Thyroid gland (tissue), 4 donors: ENCODE measurements around the gene WDFY2. TPM values are rescaled to one million over a fixed set of nuclear protein-coding genes. Genes with fewer than 3 reads are reported as not detected.

Source experiments
- DNase-seq, 2 donors: peaks; one replicate each; pipeline ENCODE4 v3.0.0-alpha.2; 2019
- H3K27ac ChIP-seq, 3 donors: fragments of 200-600 bp; sonication (generic); 1 replicate in 2 of 3; 2 replicates in 1 of 3; pipeline ENCODE4 v1.5.1; 2016 to 2019; ENCODE audit warnings: mild to moderate bottlenecking in 1 of 3, moderate library complexity in 1 of 3
- H3K27me3 ChIP-seq: fragments of 200-600 bp; sonication (generic); one replicate; pipeline ENCODE4 v1.5.1; 2019
- H3K36me3 ChIP-seq, 2 donors: fragments of 200-600 bp; sonication (generic); one replicate each; pipeline ENCODE4 v1.5.1; 2016 to 2019
- H3K4me1 ChIP-seq, 2 donors: fragments of 200-600 bp; sonication (generic); one replicate each; pipeline ENCODE4 v1.5.1; 2017 to 2019
- H3K4me3 ChIP-seq, 3 donors: fragments of 200-600 bp; sonication (generic); replicated peaks in 1 of 3; 1 replicate in 2 of 3; 2 replicates in 1 of 3; pipeline ENCODE4 v1.5.1; 2016; ENCODE audit warnings: mild to moderate bottlenecking in 1 of 3
- H3K9me3 ChIP-seq: fragments of 200-600 bp; sonication (generic); one replicate; pipeline ENCODE4 v1.5.1; 2017
- POLR2A ChIP-seq, 2 donors: fragments of 450-650 bp; IDR thresholded peaks; one replicate each; pipeline ENCODE4 v1.6.1; 2017; ENCODE audit warnings: antibody characterized with exemption in 2 of 2, mild to moderate bottlenecking in 2 of 2, moderate library complexity in 1 of 2
- WGBS, 2 donors: methylation state at CpG; one replicate each; pipeline ENCODE4 v1.1.5; 2017; 5-methylcytosine and 5-hydroxymethylcytosine counted together
- intact Hi-C: fragments of 100-400 bp; cut with DNase I; formaldehyde crosslinking; loops from one replicate; pipeline ENCODE4 v1.15.1; 2023
- total RNA-seq, 4 donors: library from RNA; depleted of rRNA; stranded (reverse); fragments of >200 nt; gene quantifications; one replicate each; pipeline ENCODE4 v1.2.3, GENCODE V29; 2016
- TF ChIP-seq, protein P1 (sequence below), 6 experiments: fragments of 200-600 bp in 3 of 6; fragments of 450-650 bp in 3 of 6; sonication (generic) in 3 of 6; IDR thresholded peaks; one replicate each; pipeline ENCODE4 v1.5.1; 2016 to 2019; ENCODE audit warnings: antibody characterized with exemption in 6 of 6, mild to moderate bottlenecking in 2 of 6, inconsistent platforms in 1 of 6, moderate library complexity in 1 of 6

Gene WDFY2
- total RNA-seq, 4 donors from 2014 or later: 15.8 to 23.9 (median 20.9) TPM

DNA sequence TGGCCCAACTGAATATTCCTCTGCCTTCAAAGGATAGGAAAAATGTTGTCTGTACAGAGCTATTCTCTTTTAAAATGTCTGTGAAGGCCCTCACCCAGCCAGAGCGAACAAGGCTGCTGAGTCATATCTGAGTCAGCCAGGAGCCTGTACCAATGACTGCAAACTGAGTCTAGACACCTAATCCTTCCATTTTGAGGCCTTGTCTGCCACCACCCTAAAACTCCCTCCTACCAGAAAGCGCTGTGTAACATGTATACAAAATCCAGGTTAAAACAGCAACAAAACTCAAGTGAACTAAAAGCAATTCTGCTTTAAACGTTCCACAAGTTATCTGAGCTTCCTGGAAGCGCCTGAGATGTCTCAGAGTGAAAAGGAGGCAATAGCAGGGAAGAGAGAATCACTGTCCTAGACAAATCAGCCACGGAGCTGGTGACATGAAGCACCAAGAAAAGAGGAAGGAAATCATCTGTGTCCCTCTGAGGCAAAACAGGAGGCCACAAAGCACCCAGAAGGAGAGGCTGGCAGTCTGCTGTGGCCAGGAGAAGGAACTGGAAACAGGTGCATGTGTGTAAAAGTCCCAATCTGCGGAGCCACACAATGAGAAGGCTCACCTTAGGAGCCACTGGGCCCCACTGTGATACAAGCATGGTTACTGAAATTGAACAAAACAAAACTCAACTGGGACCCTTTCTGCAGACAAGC is 209.5 kb downstream of the WDFY2 start:
- no peak overlapping the region for H3K4me3 ChIP-seq
- H3K9me3 ChIP-seq: no peaks in the 10 kb centered on the region
- peak overlapping the region; percentile 19 to 71 (median 56) for H3K27ac ChIP-seq
- no peak for TF ChIP-seq POLR2A (IDR thresholded peaks at IDR 0.05)
- TF ChIP-seq, protein P1, sequence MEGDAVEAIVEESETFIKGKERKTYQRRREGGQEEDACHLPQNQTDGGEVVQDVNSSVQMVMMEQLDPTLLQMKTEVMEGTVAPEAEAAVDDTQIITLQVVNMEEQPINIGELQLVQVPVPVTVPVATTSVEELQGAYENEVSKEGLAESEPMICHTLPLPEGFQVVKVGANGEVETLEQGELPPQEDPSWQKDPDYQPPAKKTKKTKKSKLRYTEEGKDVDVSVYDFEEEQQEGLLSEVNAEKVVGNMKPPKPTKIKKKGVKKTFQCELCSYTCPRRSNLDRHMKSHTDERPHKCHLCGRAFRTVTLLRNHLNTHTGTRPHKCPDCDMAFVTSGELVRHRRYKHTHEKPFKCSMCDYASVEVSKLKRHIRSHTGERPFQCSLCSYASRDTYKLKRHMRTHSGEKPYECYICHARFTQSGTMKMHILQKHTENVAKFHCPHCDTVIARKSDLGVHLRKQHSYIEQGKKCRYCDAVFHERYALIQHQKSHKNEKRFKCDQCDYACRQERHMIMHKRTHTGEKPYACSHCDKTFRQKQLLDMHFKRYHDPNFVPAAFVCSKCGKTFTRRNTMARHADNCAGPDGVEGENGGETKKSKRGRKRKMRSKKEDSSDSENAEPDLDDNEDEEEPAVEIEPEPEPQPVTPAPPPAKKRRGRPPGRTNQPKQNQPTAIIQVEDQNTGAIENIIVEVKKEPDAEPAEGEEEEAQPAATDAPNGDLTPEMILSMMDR (IDR thresholded peaks at IDR 0.05): no peak
- H3K4me1 ChIP-seq: peaks cover 45 to 63% of the 10 kb centered on the region in 2 donors
- intact Hi-C loops: no loop called here
- H3K36me3 ChIP-seq: no peaks in the 10 kb centered on the region
- no peak for DNase-seq
- WGBS, 2 donors: 75 to 83% methylated on average over 6 of the region's 6 CpGs
- no peaks in the 10 kb centered on the region for H3K27me3 ChIP-seq

DNA sequence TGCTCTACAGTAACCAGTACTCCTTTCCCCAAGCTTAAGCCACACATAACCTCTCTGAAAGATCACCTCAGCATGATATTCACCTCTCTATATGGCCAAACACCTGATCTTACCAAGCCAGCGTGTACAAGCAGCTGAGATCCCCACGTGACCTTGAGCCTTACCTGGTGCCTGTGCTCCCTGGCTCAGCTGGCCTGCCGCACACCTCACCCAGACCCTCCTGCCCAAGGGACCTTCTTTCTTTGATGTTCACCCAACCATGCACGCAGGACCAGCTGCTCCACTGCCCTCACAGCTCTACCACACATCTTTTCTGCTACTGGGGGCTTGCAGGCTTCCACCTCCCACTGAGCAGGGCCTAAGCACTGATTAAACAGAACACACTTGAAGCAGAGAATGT is 210.7 kb downstream of the WDFY2 start:
- no peak for DNase-seq
- Histone ChIP-seq H3K4me3 (no peak overlapping the region), H3K9me3 (no peaks in the 10 kb centered on the region), H3K27me3 (no peaks in the 10 kb centered on the region), H3K27ac (peak overlapping the region; percentile 56 to 71 (median 63)), H3K36me3 (no peaks in the 10 kb centered on the region), H3K4me1 (peaks cover 40 to 52% of the 10 kb centered on the region in 2 donors)
- intact Hi-C loops: no loop called here
- 58 to 60% methylated on average over 4 of the region's 4 CpGs for WGBS, 2 donors
- no peak for TF ChIP-seq POLR2A (IDR thresholded peaks at IDR 0.05)
- TF ChIP-seq, protein P1 (IDR thresholded peaks at IDR 0.05): no peak

DNA sequence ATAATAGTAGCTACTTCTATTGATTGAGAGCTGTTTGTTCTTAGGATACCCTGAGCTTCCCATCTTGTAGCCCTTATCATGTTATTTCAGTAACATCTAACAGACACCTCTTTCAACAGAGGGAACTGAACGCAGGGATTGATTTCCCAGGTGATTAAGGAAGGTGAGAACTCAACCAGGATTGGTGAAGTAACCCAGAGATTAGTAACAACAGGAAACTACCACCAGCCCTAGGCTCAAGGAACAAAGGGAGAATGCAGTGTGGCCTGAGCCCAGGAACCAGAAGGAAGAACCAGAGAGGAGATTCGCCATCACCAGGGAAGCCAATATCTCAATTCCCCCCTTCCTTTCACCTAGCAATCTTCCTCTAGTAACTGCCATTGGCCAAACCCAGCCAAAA is 211.2 kb downstream of the WDFY2 start:
- Histone ChIP-seq H3K27ac (peak overlapping the region; percentile 56 to 71 (median 63)), H3K4me1 (peaks cover 35 to 48% of the 10 kb centered on the region in 2 donors), H3K36me3 (no peaks in the 10 kb centered on the region), H3K9me3 (no peaks in the 10 kb centered on the region), H3K27me3 (no peaks in the 10 kb centered on the region), H3K4me3 (no peak overlapping the region)
- no peak for DNase-seq
- intact Hi-C loops: no loop called here
- 91 to 95% methylated on average over 2 of the region's 2 CpGs for WGBS, 2 donors
- TF ChIP-seq, protein P1 (IDR thresholded peaks at IDR 0.05): no peak
- TF ChIP-seq POLR2A (IDR thresholded peaks at IDR 0.05): no peak

DNA sequence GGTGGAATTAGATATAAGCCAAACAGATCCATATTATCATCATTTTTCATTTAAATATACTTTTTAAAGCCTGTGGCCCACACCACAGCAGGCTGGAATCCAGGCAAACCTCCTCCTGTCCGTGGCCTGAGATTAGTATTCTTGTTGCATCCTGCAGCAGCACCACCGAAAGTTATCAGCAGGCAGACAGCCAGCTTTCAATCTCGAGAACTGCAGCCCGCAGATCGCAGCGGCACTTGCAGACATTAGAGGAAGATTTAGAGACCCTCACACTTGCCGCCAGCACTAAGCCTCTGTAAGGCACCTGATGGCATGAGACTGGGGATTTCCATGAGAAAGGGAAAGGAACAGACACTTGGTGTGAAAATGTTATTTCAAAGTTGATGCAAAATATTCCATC is 212.3 kb downstream of the WDFY2 start:
- no peak for DNase-seq
- H3K27ac ChIP-seq: peak overlapping the region; percentile 34 to 71 (median 56)
- no peaks in the 10 kb centered on the region for H3K36me3 ChIP-seq
- H3K4me3 ChIP-seq: no peak overlapping the region
- intact Hi-C loops: no loop called here
- no peak for TF ChIP-seq POLR2A (IDR thresholded peaks at IDR 0.05)
- TF ChIP-seq, protein P1 (IDR thresholded peaks at IDR 0.05): no peak
- peaks cover 33 to 49% of the 10 kb centered on the region in 2 donors for H3K4me1 ChIP-seq
- H3K27me3 ChIP-seq: no peaks in the 10 kb centered on the region
- H3K9me3 ChIP-seq: no peaks in the 10 kb centered on the region
- 81 to 85% methylated on average over 7 of the region's 7 CpGs for WGBS, 2 donors

DNA sequence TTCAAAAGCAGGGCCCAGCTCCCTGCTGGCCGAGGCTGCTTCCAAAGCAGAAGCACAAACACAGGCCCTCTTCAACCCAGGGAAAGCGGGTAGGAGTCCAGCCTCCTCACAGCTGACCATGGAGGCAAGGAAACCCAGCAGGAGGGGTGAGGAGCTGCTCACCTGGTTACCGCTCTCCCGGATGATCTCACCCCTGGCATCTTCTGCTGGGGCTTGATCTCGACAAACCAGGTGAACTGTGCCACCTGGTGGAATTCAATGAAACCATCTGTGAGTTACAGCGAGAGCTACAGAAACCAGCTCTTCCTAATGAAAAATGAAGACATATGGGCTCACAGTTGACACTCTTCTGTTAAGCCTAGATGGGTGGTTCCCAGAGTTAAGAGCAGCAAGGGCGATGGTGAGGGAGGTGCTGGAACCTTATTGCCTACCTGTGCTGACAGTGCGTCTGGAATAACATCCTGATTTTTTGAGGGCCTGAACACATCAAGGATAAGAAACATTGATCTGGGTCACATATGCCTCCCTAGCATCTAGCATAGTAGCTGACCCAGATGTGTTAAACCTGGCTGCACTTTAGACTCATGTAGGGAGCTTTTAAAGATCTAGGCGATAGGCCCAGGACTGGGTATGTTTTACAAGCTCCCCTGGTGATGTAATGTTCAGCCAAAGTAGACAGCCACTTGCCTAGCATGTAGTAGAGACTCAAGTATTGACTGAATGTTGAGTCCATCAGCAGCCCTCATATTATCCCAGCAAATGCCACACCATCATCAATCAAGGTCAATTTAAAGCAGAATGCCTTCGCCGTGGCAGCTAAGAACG is 213.6 kb downstream of the WDFY2 start:
- intact Hi-C loops: no loop called here
- H3K4me3 ChIP-seq: no peak overlapping the region
- H3K4me1 ChIP-seq: peaks cover 46 to 63% of the 10 kb centered on the region in 2 donors
- 50 to 53% methylated on average over 12 of the region's 12 CpGs for WGBS, 2 donors
- no peaks in the 10 kb centered on the region for H3K36me3 ChIP-seq
- no peaks in the 10 kb centered on the region for H3K27me3 ChIP-seq
- H3K27ac ChIP-seq: peak overlapping the region; percentile 34 to 71 (median 56)
- peak; percentile 88 to 89 for DNase-seq
- TF ChIP-seq POLR2A (IDR thresholded peaks at IDR 0.05): peak in 1 of 2 donors; percentile 38
- TF ChIP-seq, protein P1 (IDR thresholded peaks at IDR 0.05): peak; percentile 13 to 91 (median 64)
- no peaks in the 10 kb centered on the region for H3K9me3 ChIP-seq
